PC-3 (cell line): ENCODE measurements around the gene UGT1A10.

Source experiments
- CTCF ChIP-seq: fragments of 300-600 bp; sonication (generic); conservative IDR thresholded peaks from 2 replicates; pipeline ENCODE4 v1.5.1; 2017; ENCODE audit warnings: antibody characterized with exemption, low read depth, mild to moderate bottlenecking, low read length
- EZH2 ChIP-seq: fragments of 300-600 bp; sonication (generic); IDR thresholded peaks from one replicate; pipeline ENCODE4 v1.6.1; 2017; ENCODE audit warnings: antibody characterized with exemption, mild to moderate bottlenecking, low read length; ENCODE audit not compliant: unreplicated experiment
- EZH2phosphoT487 ChIP-seq: fragments of 300-600 bp; sonication (generic); IDR thresholded peaks from 2 replicates; pipeline ENCODE4 v1.6.1; 2018; ENCODE audit warnings: mild to moderate bottlenecking, antibody characterized with exemption, low read length, borderline replicate concordance

- TF ChIP-seq EZH2 (no peak), CTCF (no peak), EZH2phosphoT487 (no peak)
Measured at GRCh38 chr2:233651430-233651829, 15.2 kb downstream of the UGT1A10 start.
